NCI-H187 (cell line): ENCODE measurements around the gene HP1BP3.
A peak's percentile ranks its signal among the peaks of the same experiment; 100 is the strongest.
"Not testable (repeated sequence)": the region's sequence is repeated elsewhere in the genome, so short reads cannot be mapped to it uniquely, and the experiment has no call there.

Experiments used
- DNase-seq, 2 experiments: peaks; one replicate each; lab custom pipeline; 2025; lab: John Stamatoyannopoulos, UW

The HP1BP3 gene

GRCh38 chr1:20727746-20728316 is 59.3 kb downstream of the HP1BP3 start:
- DNase-seq = no peak

DNA sequence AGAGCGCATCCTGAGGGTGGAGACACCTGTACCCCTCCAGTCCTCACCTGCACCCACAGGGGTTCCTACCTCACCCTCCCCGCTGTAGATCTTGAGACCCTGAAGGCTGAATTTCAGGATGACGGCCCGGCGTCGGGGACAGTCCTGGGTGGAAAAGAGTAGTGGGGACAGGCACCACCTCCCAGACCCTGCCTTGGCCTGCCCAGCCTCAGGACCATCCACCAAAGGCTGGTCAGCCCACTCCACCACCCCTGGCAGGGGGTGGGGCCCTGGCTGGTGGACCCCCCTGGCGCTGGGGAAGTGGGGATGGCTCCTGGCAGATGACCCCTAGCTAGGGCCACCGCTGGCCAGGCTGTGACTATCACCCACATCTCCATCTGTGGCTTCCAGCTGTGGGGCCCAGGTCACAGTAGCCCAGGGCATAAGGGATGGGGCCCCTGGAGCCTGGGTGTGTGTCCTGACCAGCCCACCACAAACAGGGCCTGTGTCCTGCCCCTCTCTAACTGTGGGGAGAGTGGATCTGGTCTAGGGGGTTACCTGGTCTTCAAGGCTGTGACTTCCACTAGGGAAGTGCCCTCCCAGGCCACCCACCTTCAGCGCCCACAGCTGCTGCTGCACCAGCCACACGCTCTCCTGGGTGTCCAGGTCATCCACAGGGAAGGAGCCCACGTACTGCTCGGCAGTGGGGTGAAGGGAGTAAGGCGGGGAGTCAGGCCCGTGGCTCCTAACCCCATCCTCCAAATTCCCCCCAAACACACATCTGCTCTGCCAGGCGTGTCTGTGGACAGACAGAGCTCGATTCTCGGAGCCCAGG is 60.0 kb downstream of the HP1BP3 start:
- no peak for DNase-seq

- DNase-seq = no peak
Observed at GRCh38 chr1:20726118-20726911, 60.8 kb downstream of the HP1BP3 start.

DNA sequence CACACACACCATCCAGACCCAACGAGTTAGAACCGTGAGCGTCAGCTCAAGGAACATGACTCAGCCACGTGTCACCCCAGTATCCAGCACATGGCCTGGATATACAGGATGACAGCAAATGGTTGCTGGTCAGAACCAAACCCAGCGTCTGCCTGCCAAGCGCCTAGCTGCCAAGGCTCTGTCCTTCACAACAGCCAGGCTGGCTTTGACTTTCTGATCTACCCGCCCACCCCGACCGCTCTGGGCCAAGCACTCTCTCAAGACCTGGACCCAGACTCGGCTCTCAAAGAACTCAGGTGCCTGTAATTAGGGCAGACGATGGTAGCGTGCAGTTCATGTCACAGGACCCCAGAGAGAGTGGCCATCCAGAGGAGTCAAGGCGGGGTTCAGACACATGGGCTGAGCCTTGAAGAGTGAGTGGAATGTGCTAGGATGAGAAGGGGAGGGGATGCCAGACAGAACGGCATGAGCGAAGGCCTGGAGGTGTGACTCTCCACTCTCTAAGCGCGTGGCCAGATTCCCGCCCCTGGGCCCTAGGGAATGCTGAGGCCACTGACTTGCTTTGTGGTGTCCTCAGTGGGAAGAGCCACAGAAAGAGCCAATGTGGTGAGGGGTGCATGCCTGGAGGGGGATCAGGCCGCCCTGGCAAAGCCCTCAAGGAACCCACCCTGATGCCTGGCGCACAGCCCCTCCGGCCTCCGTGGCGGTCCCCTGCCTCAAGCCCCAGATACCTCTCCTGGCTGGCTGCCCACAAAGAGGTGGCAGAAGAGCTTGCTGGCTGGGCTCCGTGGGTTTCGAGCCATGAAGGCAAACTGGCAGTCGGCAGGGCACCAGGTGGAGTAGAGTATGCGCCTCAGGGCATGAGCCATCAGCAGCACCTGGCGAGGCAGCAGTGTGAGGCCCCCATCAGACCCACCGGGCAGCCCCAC is 61.7 kb downstream of the HP1BP3 start:
- DNase-seq = no peak

DNA sequence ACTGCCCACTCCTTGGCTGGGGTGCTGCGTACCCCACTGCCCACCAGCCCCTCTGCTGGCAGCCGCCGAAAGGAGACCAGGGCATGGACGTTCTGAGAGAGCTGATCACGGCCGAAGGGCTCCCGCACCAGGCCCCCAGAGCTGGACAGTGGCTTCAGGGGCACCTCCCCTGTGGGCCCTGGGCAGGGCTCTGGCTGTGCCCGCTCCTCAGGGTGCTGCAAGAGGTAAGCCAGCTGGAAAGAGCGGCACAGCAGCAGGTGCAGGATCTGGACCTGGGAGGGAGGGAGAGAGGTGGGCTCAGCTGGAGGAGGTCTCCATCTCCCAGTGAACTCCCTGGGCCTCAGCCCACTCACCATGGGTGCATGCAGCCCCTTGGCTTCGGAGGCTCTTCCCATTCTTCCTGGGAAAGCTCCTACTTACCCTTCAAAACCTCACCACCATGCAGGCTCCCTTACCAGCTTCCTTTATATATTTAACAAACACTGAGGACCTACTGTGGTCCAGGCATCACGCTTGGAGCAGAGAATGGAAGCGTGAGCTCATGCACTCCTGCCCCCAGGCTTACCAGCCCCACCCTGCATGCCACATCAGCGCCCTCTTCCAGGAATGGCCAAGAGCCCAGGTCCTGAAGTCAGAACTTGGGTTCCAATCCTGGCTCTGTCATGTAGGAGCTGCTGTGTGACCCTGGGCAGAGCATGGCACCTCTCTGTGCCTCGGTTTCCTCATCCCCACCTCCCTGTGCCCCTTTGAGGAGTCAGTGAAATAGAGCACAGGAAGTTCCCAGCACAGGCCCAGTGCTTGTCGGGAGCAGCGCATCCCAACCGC is 62.5 kb downstream of the HP1BP3 start:
- no peak for DNase-seq

GRCh38 chr1:20723537-20724363 is 63.4 kb downstream of the HP1BP3 start:
- DNase-seq = no peak

DNA sequence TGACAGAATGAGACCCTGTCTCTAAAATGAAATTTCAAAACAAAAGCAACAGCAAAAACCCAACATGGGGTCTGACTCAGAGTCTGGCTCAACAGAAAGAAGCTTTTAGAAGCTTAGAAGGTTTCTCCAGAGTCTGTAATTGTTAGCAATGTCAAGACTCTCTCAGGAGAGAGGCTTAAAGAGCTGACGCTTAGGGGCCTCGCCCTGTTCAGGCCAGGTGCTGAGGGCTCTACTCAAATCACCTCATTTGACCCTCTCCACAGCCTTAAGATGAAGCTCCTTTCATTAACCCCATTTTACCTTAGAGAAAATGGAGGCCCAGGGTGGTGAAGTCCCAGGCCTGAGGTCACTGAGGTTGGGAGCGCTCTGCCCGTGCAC is 64.0 kb downstream of the HP1BP3 start:
- DNase-seq = no peak

GRCh38 chr1:20721117-20722061 is 65.7 kb downstream of the HP1BP3 start:
- no peak for DNase-seq

- no peak for DNase-seq
Observed at GRCh38 chr1:20720631-20721091, 66.4 kb downstream of the HP1BP3 start.

DNA sequence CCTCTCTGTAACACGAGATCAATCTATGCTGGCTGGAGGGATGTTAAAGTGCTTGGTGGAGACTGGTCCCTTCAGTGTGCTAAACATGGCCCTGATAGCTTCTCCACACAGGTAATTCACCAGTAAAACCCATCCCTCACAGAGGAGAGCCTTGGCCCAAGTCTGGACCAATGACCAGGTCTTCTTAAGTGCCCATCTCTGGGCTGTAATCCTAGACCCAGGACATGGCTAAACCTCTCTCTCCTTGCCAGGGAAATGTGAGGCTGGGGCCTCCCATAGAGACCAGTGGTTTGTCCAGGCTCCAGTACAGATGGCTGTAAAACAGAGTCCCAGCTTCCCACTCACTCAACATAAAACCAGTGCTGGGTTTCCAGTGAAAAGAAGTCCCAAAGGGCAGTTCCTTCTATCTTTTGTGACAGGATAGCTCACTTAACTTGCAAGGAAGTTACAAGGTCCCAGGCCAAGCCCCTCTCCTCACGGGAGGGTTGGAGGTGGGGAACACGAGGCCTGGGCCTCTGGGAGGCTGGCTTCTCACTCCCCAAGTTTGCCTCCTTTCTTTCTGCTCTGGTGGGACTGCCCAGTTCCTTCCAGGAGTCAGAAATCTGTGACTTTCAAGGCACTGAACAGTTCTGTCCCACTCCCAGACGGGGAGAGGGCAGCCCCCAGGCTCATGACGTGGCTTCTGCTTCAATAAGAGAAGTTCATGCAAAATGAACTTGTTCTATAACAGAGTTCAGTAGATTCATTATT is 67.1 kb downstream of the HP1BP3 start:
- no peak for DNase-seq

GRCh38 chr1:20719261-20719660 is 67.8 kb downstream of the HP1BP3 start:
- no peak for DNase-seq

- DNase-seq = not testable (repeated sequence)
Observed at GRCh38 chr1:20718343-20718882, 68.7 kb downstream of the HP1BP3 start.

DNA sequence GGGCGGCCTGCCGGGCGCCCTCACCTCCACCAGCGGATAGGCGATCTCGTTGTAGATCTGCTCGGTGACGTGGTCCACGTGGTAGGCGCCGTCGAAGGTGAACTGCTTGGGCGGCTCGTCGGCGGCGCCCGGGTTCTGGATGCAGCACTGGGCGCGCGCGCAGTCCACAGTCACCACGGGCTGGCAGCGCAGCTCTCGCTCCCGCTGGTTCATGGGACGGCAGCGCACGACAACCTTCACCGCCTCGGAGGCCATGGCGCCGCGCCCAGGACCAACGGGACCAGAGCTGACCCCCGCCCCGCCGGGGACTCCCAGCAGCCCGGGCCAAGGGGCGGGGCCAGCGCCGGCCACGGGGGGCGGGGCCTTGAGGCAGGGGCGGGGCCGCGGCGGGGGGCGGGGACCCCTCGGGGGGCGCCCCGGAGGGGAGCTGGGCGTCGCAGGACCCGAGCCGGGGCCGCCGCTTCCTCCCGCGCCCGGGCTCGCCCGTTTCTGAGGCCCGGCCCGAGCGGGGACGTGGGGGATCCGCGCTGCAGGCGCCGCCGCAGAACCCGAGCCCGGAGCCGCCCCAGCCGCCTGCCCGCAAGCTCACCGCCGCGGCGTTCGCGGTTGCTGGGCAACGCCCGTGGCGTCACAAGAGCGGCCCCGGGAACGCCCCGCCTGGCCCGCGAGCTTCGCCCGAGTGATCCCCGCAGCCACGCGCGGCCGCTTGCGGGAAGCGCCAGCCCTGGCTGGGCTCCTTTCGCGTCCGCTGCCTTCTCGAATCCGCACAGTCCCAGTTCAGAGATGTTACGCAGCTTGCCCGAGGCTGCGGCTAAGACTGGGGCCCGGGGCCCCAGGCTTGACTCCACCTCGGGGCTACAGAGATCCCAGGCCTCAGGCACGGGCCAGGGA is 69.4 kb downstream of the HP1BP3 start, which contains the start of gene KIF17:
Gene KIF17 (minus strand): TSS at position 556 of the 891 bp plus-strand sequence. CDS start 301 bp downstream, at position 255.
- DNase-seq = peak in 1 of 2 experiments; percentile 31

DNA sequence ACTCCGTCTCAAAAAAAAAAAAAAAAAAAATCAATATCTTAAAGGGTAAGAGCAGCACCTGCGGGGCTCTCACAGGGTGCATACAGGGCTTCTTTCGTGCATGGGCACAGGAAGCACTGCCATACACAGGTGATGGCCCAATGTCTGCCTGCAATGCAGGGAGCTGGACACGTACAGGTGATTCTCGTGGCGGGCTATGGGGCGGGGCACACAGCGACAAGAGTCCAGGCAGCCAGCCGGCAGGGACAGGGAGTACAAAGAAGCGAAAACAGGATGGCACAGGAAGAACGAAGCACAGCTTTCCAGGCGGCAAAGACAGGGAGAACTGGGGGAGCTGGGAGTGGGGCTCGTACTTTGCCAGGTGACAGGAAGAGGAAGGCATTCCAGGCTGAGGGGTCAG is 70.9 kb downstream of the HP1BP3 start:
- no peak for DNase-seq

DNA sequence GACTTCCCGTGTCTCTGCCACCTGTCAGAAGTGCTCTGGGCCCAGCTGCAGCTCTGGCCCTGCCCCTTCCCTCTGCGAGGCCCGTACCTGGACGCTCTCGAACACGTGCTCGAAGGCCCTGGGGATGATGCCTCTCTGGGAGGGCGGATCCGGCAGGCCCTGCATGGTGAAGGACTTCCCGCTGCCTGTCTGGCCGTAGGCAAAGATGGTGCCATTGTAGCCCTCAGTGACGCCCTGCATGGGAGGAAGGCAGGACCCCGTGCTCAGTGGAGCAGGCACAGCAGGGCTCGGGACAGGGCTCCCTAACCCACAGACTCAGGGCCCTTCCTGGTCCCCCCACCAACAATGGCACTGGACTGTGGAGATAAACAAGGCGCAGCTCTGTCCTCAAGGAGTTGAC is 71.7 kb downstream of the HP1BP3 start:
- DNase-seq = no peak

GRCh38 chr1:20713440-20713839 is 73.7 kb downstream of the HP1BP3 start:
- no peak for DNase-seq

- no peak for DNase-seq
Observed at GRCh38 chr1:20712215-20712577, 74.9 kb downstream of the HP1BP3 start.
